Muscle layer of colon (tissue), 2 donors: ENCODE measurements around the gene GNAT3.

Source experiments
- H3K27ac ChIP-seq: one replicate; pipeline ENCODE4 v1.7.0; 2013; ENCODE audit warnings: low read depth, mild to moderate bottlenecking, low read length, moderate library complexity
- H3K27me3 ChIP-seq, 2 donors: one replicate each; pipeline ENCODE4 v1.7.0; 2013; ENCODE audit warnings: low read length in 2 of 2, mild to moderate bottlenecking in 2 of 2; ENCODE audit not compliant: insufficient read depth in 2 of 2, control insufficient read depth in 1 of 2
- H3K36me3 ChIP-seq: one replicate; pipeline ENCODE4 v1.7.0; 2013; ENCODE audit warnings: mild to moderate bottlenecking, low read length; ENCODE audit not compliant: insufficient read depth
- H3K4me1 ChIP-seq: one replicate; pipeline ENCODE4 v1.7.0; 2013; ENCODE audit warnings: mild to moderate bottlenecking, low read length; ENCODE audit not compliant: insufficient read depth
- H3K4me3 ChIP-seq, 2 donors: one replicate each; pipeline ENCODE4 v1.7.0; 2013; ENCODE audit warnings: low read length in 2 of 2, low read depth in 1 of 2, mild to moderate bottlenecking in 1 of 2, moderate library complexity in 1 of 2
- H3K9ac ChIP-seq: one replicate; pipeline ENCODE4 v1.7.0; 2013; ENCODE audit warnings: low read length
- H3K9me3 ChIP-seq: one replicate; pipeline ENCODE4 v1.7.0; 2013; ENCODE audit warnings: mild to moderate bottlenecking, low read length
- donor health status: abdominal sarcoma.
- donor health status: Adenocarcinoma of cecum.

Gene GNAT3

DNA sequence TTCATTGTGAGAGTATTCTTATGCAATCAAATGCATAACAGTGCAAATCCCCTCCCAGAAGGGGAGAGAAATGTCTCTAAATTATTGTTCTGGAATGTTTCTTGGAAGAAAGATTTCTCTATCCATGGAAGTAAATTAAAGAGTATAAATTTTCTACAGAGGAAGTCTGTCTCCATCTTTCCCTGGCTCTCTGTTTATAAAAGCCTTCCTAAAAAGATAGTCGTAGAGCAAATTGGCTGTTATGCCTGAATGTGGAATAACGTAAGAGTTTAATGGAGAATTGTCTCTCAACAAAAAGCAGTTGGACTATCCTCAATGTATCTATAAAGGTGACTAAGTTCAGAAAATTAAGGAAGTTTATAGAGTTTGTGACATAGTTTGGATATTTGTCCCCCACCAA lies 76.3 kb downstream of the GNAT3 start:
- H3K9ac ChIP-seq, result no peak overlapping the region
- H3K36me3 ChIP-seq, result no peaks in the 10 kb centered on the region
- H3K4me3 ChIP-seq, result no peak overlapping the region
- no peak overlapping the region for H3K27ac ChIP-seq
- H3K27me3 ChIP-seq, result no peaks in the 10 kb centered on the region
- no peaks in the 10 kb centered on the region for H3K9me3 ChIP-seq
- peaks cover 9% of the 10 kb centered on the region for H3K4me1 ChIP-seq

DNA sequence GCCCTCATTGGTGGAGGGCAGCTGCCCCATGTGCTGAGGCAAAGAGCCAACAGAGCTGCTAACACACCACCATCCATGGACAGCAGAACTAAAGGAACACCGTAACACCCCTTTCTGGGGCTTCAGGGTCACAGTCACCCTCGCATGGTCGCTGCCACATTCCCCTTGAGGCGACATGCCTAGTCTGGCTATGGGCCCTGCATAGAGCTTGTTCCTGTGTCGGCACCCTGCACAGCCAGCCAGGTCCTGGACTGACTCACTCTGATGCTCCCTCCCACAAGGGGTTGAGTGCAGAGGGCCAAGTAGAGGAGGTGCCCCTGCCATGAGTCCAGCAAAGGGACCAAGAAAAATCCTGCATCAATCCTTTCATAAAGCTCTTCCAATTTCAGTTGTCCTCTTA lies 77.8 kb downstream of the GNAT3 start:
- Histone ChIP-seq H3K27me3 (no peaks in the 10 kb centered on the region), H3K36me3 (no peaks in the 10 kb centered on the region), H3K4me1 (no peaks in the 10 kb centered on the region)

DNA sequence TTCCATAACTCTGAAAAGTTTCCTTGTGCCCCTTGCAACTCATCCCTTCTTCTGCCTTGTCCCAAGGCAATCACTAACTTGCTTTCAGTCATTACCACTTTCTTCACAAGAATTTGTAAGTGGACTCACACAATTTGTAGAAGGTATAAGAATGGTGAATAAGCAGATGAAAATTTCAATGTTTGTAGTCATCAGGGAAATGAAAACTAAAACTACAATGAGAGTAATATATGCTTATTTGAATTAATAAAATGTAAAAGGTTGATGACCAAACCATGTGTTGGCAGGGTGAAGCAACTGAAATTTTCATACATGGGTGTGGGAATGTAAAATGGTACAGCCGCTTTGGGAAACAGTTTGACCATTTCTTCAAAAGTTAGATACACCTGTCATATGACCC lies 79.7 kb downstream of the GNAT3 start:
- Histone ChIP-seq H3K9me3 (no peaks in the 10 kb centered on the region), H3K4me1 (no peaks in the 10 kb centered on the region), H3K27me3 (no peaks in the 10 kb centered on the region)

More for the DNA sequence above, 77.8 kb downstream of the GNAT3 start:
- H3K9me3 ChIP-seq, result no peaks in the 10 kb centered on the region
- no peak overlapping the region for H3K4me3 ChIP-seq
- no peak overlapping the region for H3K27ac ChIP-seq
- no peak overlapping the region for H3K9ac ChIP-seq

GRCh38 chr7:80429181-80429580 lies 82.7 kb downstream of the GNAT3 start:
- Histone ChIP-seq H3K36me3 (no peaks in the 10 kb centered on the region), H3K4me1 (no peaks in the 10 kb centered on the region), H3K27me3 (no peaks in the 10 kb centered on the region), H3K9me3 (no peaks in the 10 kb centered on the region), H3K27ac (no peak overlapping the region), H3K4me3 (no peak overlapping the region), H3K9ac (no peak overlapping the region)

More for the DNA sequence above, 79.7 kb downstream of the GNAT3 start:
- H3K27ac ChIP-seq, result no peak overlapping the region
- no peaks in the 10 kb centered on the region for H3K36me3 ChIP-seq
- H3K4me3 ChIP-seq, result no peak overlapping the region
- no peak overlapping the region for H3K9ac ChIP-seq

DNA sequence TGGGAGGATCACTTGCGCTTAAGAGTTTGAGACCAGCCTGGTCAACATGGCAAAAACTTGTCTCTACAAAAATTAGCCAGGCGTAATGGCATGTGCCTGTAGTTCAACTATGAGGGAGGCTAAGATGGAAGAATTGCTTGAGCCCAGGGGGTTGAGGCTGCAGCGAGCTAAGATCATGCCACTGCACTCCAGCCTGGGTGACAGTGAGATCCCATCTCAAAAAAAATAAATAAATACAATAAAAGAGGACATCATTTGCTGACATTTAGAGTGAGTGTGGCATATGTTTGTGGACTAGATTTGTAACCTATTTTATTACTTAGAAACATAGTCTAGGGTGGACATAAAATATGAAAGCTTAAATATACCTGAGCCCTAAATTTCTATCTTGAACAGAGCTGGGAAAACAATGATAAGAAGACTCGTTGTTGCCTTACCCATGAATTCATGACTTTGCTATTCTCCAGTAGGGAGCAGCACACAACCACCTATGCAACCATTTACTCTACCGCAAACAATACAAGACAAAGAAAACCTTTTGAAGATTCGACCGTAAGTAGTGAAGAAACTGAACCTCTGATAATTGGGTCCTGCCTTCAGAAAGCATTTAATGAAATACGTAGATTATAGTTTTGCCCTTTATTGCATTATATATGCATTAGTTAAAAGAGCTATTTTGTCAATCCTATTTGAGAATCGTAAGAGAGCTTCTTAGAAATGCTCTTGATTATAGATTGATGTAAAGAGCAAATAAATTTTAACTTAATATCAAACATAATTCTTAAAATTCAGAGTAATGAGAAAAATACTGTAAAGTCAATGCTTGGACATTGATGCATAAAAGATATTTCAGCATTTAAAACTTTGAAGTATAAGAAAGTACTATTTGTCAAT lies 83.5 kb downstream of the GNAT3 start:
- Histone ChIP-seq H3K4me1 (no peaks in the 10 kb centered on the region), H3K27ac (no peak overlapping the region), H3K9me3 (no peaks in the 10 kb centered on the region), H3K4me3 (no peak overlapping the region), H3K27me3 (no peaks in the 10 kb centered on the region), H3K36me3 (no peaks in the 10 kb centered on the region), H3K9ac (no peak overlapping the region)

DNA sequence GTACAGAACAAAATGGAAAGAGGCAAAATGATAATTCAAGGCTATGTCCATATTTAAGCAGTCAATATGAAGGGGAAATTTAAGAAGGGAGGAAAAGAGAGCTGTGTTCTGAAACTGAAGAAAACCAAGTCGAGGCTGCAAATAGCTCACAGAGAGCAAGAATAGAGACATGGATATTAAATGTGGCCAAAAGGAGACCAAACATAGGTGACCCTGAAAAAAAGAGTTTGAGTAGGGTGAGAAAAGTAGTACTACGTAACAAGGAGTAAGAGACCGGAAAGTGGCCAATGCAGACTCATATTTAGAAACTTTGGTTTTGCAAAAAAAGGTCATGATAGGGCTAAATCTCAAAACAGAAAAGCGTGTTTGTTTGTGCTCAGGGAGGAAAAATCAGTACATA lies 84.6 kb downstream of the GNAT3 start:
- no peaks in the 10 kb centered on the region for H3K4me1 ChIP-seq
- no peak overlapping the region for H3K27ac ChIP-seq
- no peak overlapping the region for H3K9ac ChIP-seq
- no peaks in the 10 kb centered on the region for H3K36me3 ChIP-seq
- H3K27me3 ChIP-seq, result no peaks in the 10 kb centered on the region
- no peaks in the 10 kb centered on the region for H3K9me3 ChIP-seq
- H3K4me3 ChIP-seq, result no peak overlapping the region

- no peak overlapping the region for H3K4me3 ChIP-seq
- no peak overlapping the region for H3K9ac ChIP-seq
- H3K27ac ChIP-seq, result no peak overlapping the region
- no peaks in the 10 kb centered on the region for H3K36me3 ChIP-seq
- H3K9me3 ChIP-seq, result no peaks in the 10 kb centered on the region
- no peaks in the 10 kb centered on the region for H3K27me3 ChIP-seq
- peaks cover 8% of the 10 kb centered on the region for H3K4me1 ChIP-seq
Observed at GRCh38 chr7:80420876-80421275, 91.0 kb downstream of the GNAT3 start.

GRCh38 chr7:80417211-80417793 lies 94.6 kb downstream of the GNAT3 start:
- no peaks in the 10 kb centered on the region for H3K27me3 ChIP-seq
- H3K36me3 ChIP-seq, result no peaks in the 10 kb centered on the region
- peaks cover 8% of the 10 kb centered on the region for H3K4me1 ChIP-seq
- H3K27ac ChIP-seq, result no peak overlapping the region
- no peaks in the 10 kb centered on the region for H3K9me3 ChIP-seq
- no peak overlapping the region for H3K4me3 ChIP-seq
- no peak overlapping the region for H3K9ac ChIP-seq

DNA sequence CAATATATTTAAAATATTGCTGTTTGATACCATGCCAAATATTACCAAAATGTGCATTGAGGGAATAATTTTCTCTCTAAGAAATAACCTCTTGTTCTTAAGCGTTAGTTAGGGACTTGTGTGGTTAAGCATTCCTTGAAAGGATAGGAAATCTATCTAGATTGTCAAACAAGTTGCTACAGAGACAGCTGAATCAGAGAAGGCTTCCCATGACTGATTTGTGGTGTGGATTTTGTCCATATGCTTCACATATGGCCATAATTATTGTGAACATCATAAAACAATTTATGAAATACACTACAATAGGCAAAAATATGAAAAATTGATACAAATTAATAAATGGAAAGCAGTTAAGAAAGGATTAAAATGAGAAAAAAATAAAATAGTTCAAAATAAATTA lies 96.3 kb downstream of the GNAT3 start:
- H3K9ac ChIP-seq, result no peak overlapping the region
- H3K4me3 ChIP-seq, result no peak overlapping the region
- H3K27ac ChIP-seq, result no peak overlapping the region
- no peaks in the 10 kb centered on the region for H3K9me3 ChIP-seq
- peaks cover 8% of the 10 kb centered on the region for H3K4me1 ChIP-seq
- no peaks in the 10 kb centered on the region for H3K36me3 ChIP-seq
- H3K27me3 ChIP-seq, result no peaks in the 10 kb centered on the region

DNA sequence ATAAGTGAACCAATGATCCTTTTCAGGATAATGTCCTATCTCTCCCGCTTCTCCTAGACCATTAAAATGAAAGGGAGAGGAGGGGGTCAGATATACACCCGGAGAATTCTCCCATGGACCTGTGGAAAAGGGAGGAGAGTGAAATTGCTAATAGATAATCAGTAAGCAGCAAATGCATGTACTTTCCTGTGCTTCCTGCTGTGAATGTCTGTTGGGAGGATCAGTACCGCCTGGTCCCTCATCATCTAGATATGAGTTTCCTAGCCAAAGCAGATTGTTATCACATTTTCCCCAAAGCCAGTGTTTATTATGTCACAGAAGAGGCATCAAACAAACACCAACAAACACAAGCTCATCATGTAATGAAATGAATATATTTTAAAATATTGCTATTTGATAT lies 96.8 kb downstream of the GNAT3 start:
- no peaks in the 10 kb centered on the region for H3K36me3 ChIP-seq

GRCh38 chr7:80414331-80414730 lies 97.5 kb downstream of the GNAT3 start:
- H3K36me3 ChIP-seq, result no peaks in the 10 kb centered on the region

More for the DNA sequence above, 96.8 kb downstream of the GNAT3 start:
- Histone ChIP-seq H3K9me3 (no peaks in the 10 kb centered on the region), H3K4me3 (no peak overlapping the region), H3K27ac (no peak overlapping the region), H3K9ac (no peak overlapping the region), H3K4me1 (peaks cover 8% of the 10 kb centered on the region), H3K27me3 (no peaks in the 10 kb centered on the region)

More at GRCh38 chr7:80414331-80414730, 97.5 kb downstream of the GNAT3 start:
- Histone ChIP-seq H3K9ac (no peak overlapping the region), H3K27me3 (no peaks in the 10 kb centered on the region), H3K4me1 (peaks cover 8% of the 10 kb centered on the region), H3K4me3 (no peak overlapping the region), H3K27ac (no peak overlapping the region), H3K9me3 (no peaks in the 10 kb centered on the region)
